ENCODE measurements around the gene PCNX1.

PCNX1 gene

DNA sequence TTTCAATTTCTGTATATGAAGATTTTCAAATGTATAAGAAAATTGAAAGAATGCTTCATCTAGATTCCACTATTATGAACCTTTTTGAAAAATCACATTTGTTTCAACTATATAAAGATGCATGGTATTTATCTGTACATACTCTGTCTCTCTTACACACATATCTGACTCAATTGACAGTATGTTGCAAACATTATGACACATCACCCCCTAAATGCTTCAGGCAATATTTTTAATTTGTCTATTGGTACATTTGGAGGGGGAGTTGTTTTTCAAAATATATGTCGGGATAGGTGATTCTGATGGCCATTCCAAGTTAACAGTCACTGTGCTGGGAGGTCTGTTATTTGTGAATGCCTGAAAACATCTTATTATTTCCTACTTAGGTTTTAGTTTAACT is 14.4 kb downstream of the PCNX1 start:
- H3K4me1 ChIP-seq (ENCODE audit: control insufficient read depth, insufficient read depth, low read depth, low read length) = peaks cover 5% of the 10 kb centered on the region
- H3K36me3 ChIP-seq (ENCODE audit: control insufficient read depth in 1 of 2, insufficient read depth in 2 of 2, low read depth in 1 of 2, low read length in 2 of 2) = peaks cover 0 to 5% of the 10 kb centered on the region in 2 experiments
- H2AFZ ChIP-seq (ENCODE audit: low read depth, low read length) = no peak overlapping the region
- no peak for DNase-seq
- no peak overlapping the region for H2AK5ac ChIP-seq (ENCODE audit: low read length, severe bottlenecking)
- H3K9me3 ChIP-seq (ENCODE audit: control insufficient read depth, low read length) = no peaks in the 10 kb centered on the region
- no peak overlapping the region for H3K18ac ChIP-seq (ENCODE audit: low read depth in 1 of 2, low read length in 2 of 2)
- no peak overlapping the region for H2BK15ac ChIP-seq (ENCODE audit: low read depth, poor library complexity, severe bottlenecking)
- no CpG with 5 or more reads among the region's 1 CpG for WGBS
- no peak overlapping the region for H2BK12ac ChIP-seq (ENCODE audit: low read length in 2 of 2)
- no peak overlapping the region for H3K9ac ChIP-seq (ENCODE audit: low read length)
- H3K4me2 ChIP-seq (ENCODE audit: low read length, poor library complexity, severe bottlenecking) = no peak overlapping the region
- H2BK5ac ChIP-seq (ENCODE audit: low read depth, low read length, poor library complexity, severe bottlenecking) = no peak overlapping the region
- no peaks in the 10 kb centered on the region for H3K27me3 ChIP-seq (ENCODE audit: control insufficient read depth in 1 of 2, insufficient read depth in 1 of 2, low read length in 2 of 2)
- H2BK120ac ChIP-seq (ENCODE audit: low read depth, low read length) = no peak overlapping the region
- H4K91ac ChIP-seq (ENCODE audit: low read length) = no peak overlapping the region
- H3K14ac ChIP-seq (ENCODE audit: low read length in 2 of 2) = no peak overlapping the region
- H4K8ac ChIP-seq (ENCODE audit: low read length) = no peak overlapping the region
- H3K79me1 ChIP-seq (replicated peaks; ENCODE audit: low read length, poor library complexity, severe bottlenecking) = peaks cover 1% of the 10 kb centered on the region
- H3K4ac ChIP-seq (ENCODE audit: low read depth in 1 of 2, low read length in 2 of 2) = no peak overlapping the region
- H3K23ac ChIP-seq (ENCODE audit: low read length in 2 of 2) = no peak overlapping the region
- no peak overlapping the region for H3K4me3 ChIP-seq (ENCODE audit: insufficient read depth in 1 of 2, low read depth in 1 of 2, low read length in 2 of 2)
- H3K27ac ChIP-seq (ENCODE audit: low read length, poor library complexity, severe bottlenecking) = no peak overlapping the region

DNA sequence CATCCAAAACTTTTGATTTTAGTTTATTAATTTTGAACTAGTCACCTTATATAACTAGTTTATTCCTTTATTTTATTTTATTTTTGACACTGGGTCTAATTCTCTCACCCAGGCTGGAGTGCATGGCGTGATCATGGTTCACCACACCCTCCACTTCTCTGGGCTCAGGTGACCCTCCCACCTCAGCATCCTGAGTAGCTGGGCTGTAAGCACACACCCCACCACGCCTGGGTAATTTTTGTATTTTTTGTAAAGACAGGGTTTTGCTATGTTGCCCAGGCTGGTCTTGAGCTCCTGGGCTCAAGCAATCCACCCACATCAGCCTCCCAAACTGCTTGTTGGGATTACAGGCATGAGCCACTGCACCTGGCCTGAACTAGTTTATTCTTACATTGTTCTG is 17.3 kb downstream of the PCNX1 start:
- Histone ChIP-seq H3K36me3 (ENCODE audit: control insufficient read depth in 1 of 2, insufficient read depth in 2 of 2, low read depth in 1 of 2, low read length in 2 of 2) (no peaks in the 10 kb centered on the region), H3K9ac (ENCODE audit: low read length) (no peak overlapping the region), H2BK15ac (ENCODE audit: low read depth, poor library complexity, severe bottlenecking) (no peak overlapping the region), H3K4me2 (ENCODE audit: low read length, poor library complexity, severe bottlenecking) (no peak overlapping the region), H4K8ac (ENCODE audit: low read length) (no peak overlapping the region), H3K18ac (ENCODE audit: low read depth in 1 of 2, low read length in 2 of 2) (no peak overlapping the region), H3K4me3 (ENCODE audit: insufficient read depth in 1 of 2, low read depth in 1 of 2, low read length in 2 of 2) (no peak overlapping the region), H3K14ac (ENCODE audit: low read length in 2 of 2) (no peak overlapping the region), H3K27me3 (ENCODE audit: control insufficient read depth in 1 of 2, insufficient read depth in 1 of 2, low read length in 2 of 2) (no peaks in the 10 kb centered on the region), H3K9me3 (ENCODE audit: control insufficient read depth, low read length) (no peaks in the 10 kb centered on the region), H3K4ac (ENCODE audit: low read depth in 1 of 2, low read length in 2 of 2) (no peak overlapping the region), H3K23ac (ENCODE audit: low read length in 2 of 2) (no peak overlapping the region), H3K4me1 (ENCODE audit: control insufficient read depth, insufficient read depth, low read depth, low read length) (peaks cover 3% of the 10 kb centered on the region), H2AFZ (ENCODE audit: low read depth, low read length) (no peak overlapping the region), H2BK120ac (ENCODE audit: low read depth, low read length) (no peak overlapping the region), H4K91ac (ENCODE audit: low read length) (no peak overlapping the region), H3K79me1 (replicated peaks; ENCODE audit: low read length, poor library complexity, severe bottlenecking) (peaks cover 1% of the 10 kb centered on the region), H3K27ac (ENCODE audit: low read length, poor library complexity, severe bottlenecking) (no peak overlapping the region), H2BK12ac (ENCODE audit: low read length in 2 of 2) (no peak overlapping the region), H2BK5ac (ENCODE audit: low read depth, low read length, poor library complexity, severe bottlenecking) (no peak overlapping the region), H2AK5ac (ENCODE audit: low read length, severe bottlenecking) (no peak overlapping the region)
- no peak for DNase-seq
- WGBS = 100% methylated on average over 1 of the region's 2 CpGs

DNA sequence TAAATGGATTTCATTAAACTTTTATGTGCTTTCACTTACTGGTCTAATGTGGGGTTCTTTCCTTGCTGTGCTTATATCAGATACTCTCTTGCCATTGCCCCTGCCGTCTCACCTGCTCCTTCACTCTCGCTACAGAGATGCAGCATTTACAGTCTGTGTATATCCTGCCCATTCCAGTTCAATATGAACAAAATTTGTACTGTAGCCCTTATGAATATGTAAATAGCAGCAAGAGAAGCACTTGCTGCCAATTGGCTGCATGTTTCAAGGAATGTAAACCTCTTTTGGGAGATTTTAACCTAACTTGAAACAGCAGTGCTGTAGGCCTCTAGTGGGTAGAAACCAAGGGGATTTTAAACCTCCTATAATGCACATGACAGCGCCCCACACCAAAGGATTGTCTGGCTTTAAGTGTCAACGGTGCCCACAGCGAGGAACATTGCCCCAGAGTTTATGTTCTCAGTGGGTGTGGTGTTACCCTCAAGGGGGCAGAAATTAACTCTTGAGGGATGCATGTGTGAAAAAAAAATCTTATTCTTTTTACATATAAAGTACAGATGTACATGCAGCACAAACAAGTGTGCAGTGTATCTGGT is 19.1 kb downstream of the PCNX1 start:
- Histone ChIP-seq H2BK12ac (ENCODE audit: low read length in 2 of 2) (no peak overlapping the region), H3K27ac (ENCODE audit: low read length, poor library complexity, severe bottlenecking) (no peak overlapping the region), H3K4me3 (ENCODE audit: insufficient read depth in 1 of 2, low read depth in 1 of 2, low read length in 2 of 2) (no peak overlapping the region), H3K27me3 (ENCODE audit: control insufficient read depth in 1 of 2, insufficient read depth in 1 of 2, low read length in 2 of 2) (no peaks in the 10 kb centered on the region), H3K36me3 (ENCODE audit: control insufficient read depth in 1 of 2, insufficient read depth in 2 of 2, low read depth in 1 of 2, low read length in 2 of 2) (no peaks in the 10 kb centered on the region), H3K4me1 (ENCODE audit: control insufficient read depth, insufficient read depth, low read depth, low read length) (peaks cover 4% of the 10 kb centered on the region), H3K9me3 (ENCODE audit: control insufficient read depth, low read length) (no peaks in the 10 kb centered on the region), H3K4ac (ENCODE audit: low read depth in 1 of 2, low read length in 2 of 2) (no peak overlapping the region), H2AK5ac (ENCODE audit: low read length, severe bottlenecking) (no peak overlapping the region), H3K14ac (ENCODE audit: low read length in 2 of 2) (no peak overlapping the region), H3K79me1 (replicated peaks; ENCODE audit: low read length, poor library complexity, severe bottlenecking) (peaks cover 3% of the 10 kb centered on the region), H4K91ac (ENCODE audit: low read length) (no peak overlapping the region), H2BK5ac (ENCODE audit: low read depth, low read length, poor library complexity, severe bottlenecking) (no peak overlapping the region), H3K4me2 (ENCODE audit: low read length, poor library complexity, severe bottlenecking) (no peak overlapping the region), H3K9ac (ENCODE audit: low read length) (no peak overlapping the region), H4K8ac (ENCODE audit: low read length) (no peak overlapping the region), H2AFZ (ENCODE audit: low read depth, low read length) (no peak overlapping the region), H2BK120ac (ENCODE audit: low read depth, low read length) (no peak overlapping the region), H2BK15ac (ENCODE audit: low read depth, poor library complexity, severe bottlenecking) (no peak overlapping the region), H3K23ac (ENCODE audit: low read length in 2 of 2) (no peak overlapping the region), H3K18ac (ENCODE audit: low read depth in 1 of 2, low read length in 2 of 2) (no peak overlapping the region)
- no peak for DNase-seq
- 94% methylated on average over 2 of the region's 5 CpGs for WGBS

DNA sequence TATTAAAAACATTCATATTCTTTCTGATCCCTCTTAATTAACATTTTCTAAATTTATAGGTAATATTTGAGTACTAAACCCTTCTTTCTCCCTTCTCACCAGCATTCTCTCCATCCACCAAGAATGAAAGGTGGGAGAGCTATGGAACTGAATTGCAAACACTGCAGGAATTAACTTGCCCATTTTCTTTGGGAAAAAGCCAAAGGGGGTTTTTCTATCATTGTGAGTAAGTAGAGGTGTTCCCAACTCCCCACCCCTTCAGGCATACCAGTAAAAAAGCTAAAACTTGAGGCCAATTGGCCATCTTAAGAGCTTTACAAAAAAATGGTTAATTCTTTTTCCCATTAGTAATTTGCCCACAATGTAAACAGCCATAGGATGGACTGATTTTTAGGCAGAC is 23.7 kb downstream of the PCNX1 start:
- no peak overlapping the region for H2BK5ac ChIP-seq (ENCODE audit: low read depth, low read length, poor library complexity, severe bottlenecking)
- no peak overlapping the region for H3K14ac ChIP-seq (ENCODE audit: low read length in 2 of 2)
- no peak overlapping the region for H3K4me2 ChIP-seq (ENCODE audit: low read length, poor library complexity, severe bottlenecking)
- H3K27ac ChIP-seq (ENCODE audit: low read length, poor library complexity, severe bottlenecking) = no peak overlapping the region
- H3K27me3 ChIP-seq (ENCODE audit: control insufficient read depth in 1 of 2, insufficient read depth in 1 of 2, low read length in 2 of 2) = no peaks in the 10 kb centered on the region
- no peak overlapping the region for H3K18ac ChIP-seq (ENCODE audit: low read depth in 1 of 2, low read length in 2 of 2)
- peak; percentile 26 for DNase-seq
- no peak overlapping the region for H3K4me3 ChIP-seq (ENCODE audit: insufficient read depth in 1 of 2, low read depth in 1 of 2, low read length in 2 of 2)
- peak overlapping the region; percentile 13 for H3K9ac ChIP-seq (ENCODE audit: low read length)
- H2AK5ac ChIP-seq (ENCODE audit: low read length, severe bottlenecking) = no peak overlapping the region
- peaks cover 3% of the 10 kb centered on the region for H3K79me1 ChIP-seq (replicated peaks; ENCODE audit: low read length, poor library complexity, severe bottlenecking)
- no peak overlapping the region for H4K8ac ChIP-seq (ENCODE audit: low read length)
- H4K91ac ChIP-seq (ENCODE audit: low read length) = no peak overlapping the region
- no peaks in the 10 kb centered on the region for H3K36me3 ChIP-seq (ENCODE audit: control insufficient read depth in 1 of 2, insufficient read depth in 2 of 2, low read depth in 1 of 2, low read length in 2 of 2)
- no peak overlapping the region for H2BK12ac ChIP-seq (ENCODE audit: low read length in 2 of 2)
- H3K9me3 ChIP-seq (ENCODE audit: control insufficient read depth, low read length) = no peaks in the 10 kb centered on the region
- no peak overlapping the region for H2BK15ac ChIP-seq (ENCODE audit: low read depth, poor library complexity, severe bottlenecking)
- H3K4me1 ChIP-seq (ENCODE audit: control insufficient read depth, insufficient read depth, low read depth, low read length) = peaks cover 4% of the 10 kb centered on the region
- no peak overlapping the region for H3K23ac ChIP-seq (ENCODE audit: low read length in 2 of 2)
- no peak overlapping the region for H2BK120ac ChIP-seq (ENCODE audit: low read depth, low read length)
- no peak overlapping the region for H3K4ac ChIP-seq (ENCODE audit: low read depth in 1 of 2, low read length in 2 of 2)
- no peak overlapping the region for H2AFZ ChIP-seq (ENCODE audit: low read depth, low read length)

Data from mesenchymal stem cell (in vitro differentiated cells and primary cell).